Stomach (tissue), 4 donors: Measurements from ENCODE around the gene RHPN2.

ENCODE experiments used
- CTCF ChIP-seq, 7 experiments: fragments of 450-650 bp in 4 of 7; fragments of 200-600 bp in 3 of 7; sonication (generic) in 3 of 7; IDR thresholded peaks; one replicate each; pipeline ENCODE4 v1.5.1; 2016 to 2019; ENCODE audit warnings: antibody characterized with exemption in 7 of 7, control low read depth in 2 of 7, mild to moderate bottlenecking in 1 of 7
- EP300 ChIP-seq: sonication (generic); formaldehyde crosslinking; IDR thresholded peaks from one replicate; pipeline ENCODE4 v1.6.1; 2017; ENCODE audit warnings: antibody characterized with exemption
- POLR2A ChIP-seq, 4 donors: fragments of 450-650 bp; IDR thresholded peaks; one replicate each; pipeline ENCODE4 v1.6.1; 2016; ENCODE audit warnings: antibody characterized with exemption in 4 of 4, control low read depth in 2 of 4, mild to moderate bottlenecking in 1 of 4, moderate library complexity in 1 of 4
- POLR2AphosphoS5 ChIP-seq, 3 donors: sonication (generic); formaldehyde crosslinking; IDR thresholded peaks; one replicate each; pipeline ENCODE4 v1.6.1; 2016; ENCODE audit warnings: antibody characterized with exemption in 3 of 3

- TF ChIP-seq POLR2A (IDR thresholded peaks at IDR 0.05), result no peak
- TF ChIP-seq CTCF (IDR thresholded peaks at IDR 0.05), result no peak
- TF ChIP-seq EP300, result no peak
- TF ChIP-seq POLR2AphosphoS5 (IDR thresholded peaks at IDR 0.05), result no peak
Measured at GRCh38 chr19:33039108-33039599, 25.5 kb downstream of the RHPN2 start.
